ENCODE data around the gene IRGC. TPM values are rescaled to one million over a fixed set of nuclear protein-coding genes. Genes with fewer than 3 reads are reported as not detected.

IRGC gene
- total RNA-seq, 1 experiment from 2014 or later, result not detected

- CTCF ChIA-PET, result interaction anchor here (1.4 kb wide), 1 partner anchor 55 kb away, joined by 3 read pairs; no protein-coding TSS in a partner anchor
These were observed 5.1 kb downstream of the IRGC start for GRCh38 chr19:43720936-43721335.

DNA sequence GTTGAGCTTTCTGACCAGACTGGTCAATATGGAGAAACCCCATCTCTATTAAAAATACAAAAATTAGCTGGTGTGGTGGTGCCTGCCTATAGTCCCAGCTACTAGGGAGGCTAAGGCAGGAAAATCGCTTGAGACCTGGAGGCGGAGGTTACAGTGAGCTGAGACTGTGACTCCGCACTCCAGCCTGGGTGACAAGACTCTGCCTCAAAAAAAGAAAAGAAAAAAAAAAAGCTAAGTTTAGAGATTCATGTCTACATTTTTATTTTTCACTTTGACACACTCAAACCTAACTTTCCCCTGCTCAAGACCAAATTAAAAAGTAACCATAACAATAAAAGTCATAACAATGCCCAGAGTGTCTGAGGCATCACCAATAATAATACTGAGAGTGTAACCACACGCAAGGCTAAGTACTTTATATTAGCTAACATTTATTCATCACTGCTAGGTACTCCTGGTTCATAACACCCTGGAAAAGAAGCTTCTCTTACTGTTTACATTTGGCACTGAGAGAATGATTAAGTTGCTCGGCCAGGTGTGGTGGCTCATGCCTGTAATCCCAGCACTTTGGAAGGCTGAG is 5.7 kb downstream of the IRGC start:
- CTCF ChIA-PET, result interaction anchor here (0.8 to 1.4 kb wide), 3 partner anchors 10 to 88 kb away, joined by 3 to 5 read pairs (median 3); no protein-coding TSS in a partner anchor
- no peaks in the 10 kb centered on the region for H3K9me3 Mint-ChIP-seq (ENCODE audit: low read depth, unreplicated experiment)
- peaks cover 4% of the 10 kb centered on the region for H3K36me3 Mint-ChIP-seq (ENCODE audit: insufficient read depth, unreplicated experiment)
- no peak overlapping the region for H3K4me3 Mint-ChIP-seq (ENCODE audit: low read depth, unreplicated experiment)
- BruUV-seq (replicated peaks), result no TSS peak
- H3K4me1 Mint-ChIP-seq (ENCODE audit: low read depth, unreplicated experiment), result no peaks in the 10 kb centered on the region
- no peaks in the 10 kb centered on the region for H3K27me3 Mint-ChIP-seq (ENCODE audit: unreplicated experiment)
- TF ChIP-seq, protein P1, sequence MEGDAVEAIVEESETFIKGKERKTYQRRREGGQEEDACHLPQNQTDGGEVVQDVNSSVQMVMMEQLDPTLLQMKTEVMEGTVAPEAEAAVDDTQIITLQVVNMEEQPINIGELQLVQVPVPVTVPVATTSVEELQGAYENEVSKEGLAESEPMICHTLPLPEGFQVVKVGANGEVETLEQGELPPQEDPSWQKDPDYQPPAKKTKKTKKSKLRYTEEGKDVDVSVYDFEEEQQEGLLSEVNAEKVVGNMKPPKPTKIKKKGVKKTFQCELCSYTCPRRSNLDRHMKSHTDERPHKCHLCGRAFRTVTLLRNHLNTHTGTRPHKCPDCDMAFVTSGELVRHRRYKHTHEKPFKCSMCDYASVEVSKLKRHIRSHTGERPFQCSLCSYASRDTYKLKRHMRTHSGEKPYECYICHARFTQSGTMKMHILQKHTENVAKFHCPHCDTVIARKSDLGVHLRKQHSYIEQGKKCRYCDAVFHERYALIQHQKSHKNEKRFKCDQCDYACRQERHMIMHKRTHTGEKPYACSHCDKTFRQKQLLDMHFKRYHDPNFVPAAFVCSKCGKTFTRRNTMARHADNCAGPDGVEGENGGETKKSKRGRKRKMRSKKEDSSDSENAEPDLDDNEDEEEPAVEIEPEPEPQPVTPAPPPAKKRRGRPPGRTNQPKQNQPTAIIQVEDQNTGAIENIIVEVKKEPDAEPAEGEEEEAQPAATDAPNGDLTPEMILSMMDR (IDR thresholded peaks at IDR 0.05; ENCODE audit: unreplicated experiment), result no peak
- no peak for DNase-seq
- no peak overlapping the region for H3K27ac Mint-ChIP-seq (ENCODE audit: unreplicated experiment)
- intact Hi-C loops (cut with micrococcal nuclease; ENCODE audit: unreplicated experiment), result loop anchor here (5.0 kb wide), 1 partner anchor 54 kb away; no protein-coding TSS in a partner anchor

More at GRCh38 chr19:43720936-43721335, 5.1 kb downstream of the IRGC start:
- TF ChIP-seq, protein P1 (IDR thresholded peaks at IDR 0.05; ENCODE audit: unreplicated experiment), result no peak
- no peak overlapping the region for H3K27ac Mint-ChIP-seq (ENCODE audit: unreplicated experiment)
- intact Hi-C loops (cut with micrococcal nuclease; ENCODE audit: unreplicated experiment), result loop anchor here (5.0 kb wide), 1 partner anchor 54 kb away; no protein-coding TSS in a partner anchor
- no peak overlapping the region for H3K4me3 Mint-ChIP-seq (ENCODE audit: low read depth, unreplicated experiment)
- H3K27me3 Mint-ChIP-seq (ENCODE audit: unreplicated experiment), result no peaks in the 10 kb centered on the region
- H3K9me3 Mint-ChIP-seq (ENCODE audit: low read depth, unreplicated experiment), result no peaks in the 10 kb centered on the region
- peaks cover 4% of the 10 kb centered on the region for H3K36me3 Mint-ChIP-seq (ENCODE audit: insufficient read depth, unreplicated experiment)
- no TSS peak for BruUV-seq (replicated peaks)
- DNase-seq, result no peak
- H3K4me1 Mint-ChIP-seq (ENCODE audit: low read depth, unreplicated experiment), result no peaks in the 10 kb centered on the region

- CTCF ChIA-PET, result interaction anchor here (0.9 kb wide), 3 partner anchors 55 to 127 kb away, joined by 3 to 6 read pairs (median 3); partner anchors contain the start of genes IRGQ and ZNF576
- peak; percentile 43 for DNase-seq
- peaks cover 10% of the 10 kb centered on the region for H3K36me3 Mint-ChIP-seq (ENCODE audit: insufficient read depth, unreplicated experiment)
- no peak overlapping the region for H3K27ac Mint-ChIP-seq (ENCODE audit: unreplicated experiment)
- intact Hi-C loops (cut with micrococcal nuclease; ENCODE audit: unreplicated experiment), result loop anchor here (5.0 kb wide), 1 partner anchor 56 kb away; no protein-coding TSS in a partner anchor
- H3K9me3 Mint-ChIP-seq (ENCODE audit: low read depth, unreplicated experiment), result no peaks in the 10 kb centered on the region
- BruUV-seq (replicated peaks), result no TSS peak
- TF ChIP-seq, protein P1 (IDR thresholded peaks at IDR 0.05; ENCODE audit: unreplicated experiment), result peak; percentile 46
- H3K4me1 Mint-ChIP-seq (ENCODE audit: low read depth, unreplicated experiment), result no peaks in the 10 kb centered on the region
- no peak overlapping the region for H3K4me3 Mint-ChIP-seq (ENCODE audit: low read depth, unreplicated experiment)
- H3K27me3 Mint-ChIP-seq (ENCODE audit: unreplicated experiment), result no peaks in the 10 kb centered on the region
These were observed 7.7 kb downstream of the IRGC start for GRCh38 chr19:43723588-43723987.

- CTCF ChIA-PET, result interaction anchor here (0.5 to 0.6 kb wide), 2 partner anchors 21 to 65 kb away, joined by 4 to 5 read pairs; no protein-coding TSS in a partner anchor
- intact Hi-C loops (cut with micrococcal nuclease; ENCODE audit: unreplicated experiment), result loop anchor here (5.0 kb wide), 1 partner anchor 58 kb away; no protein-coding TSS in a partner anchor
These were observed 9.0 kb downstream of the IRGC start for GRCh38 chr19:43724896-43725295.

More at GRCh38 chr19:43724896-43725295, 9.0 kb downstream of the IRGC start:
- Mint-ChIP-seq H3K27ac (ENCODE audit: unreplicated experiment) (no peak overlapping the region), H3K27me3 (ENCODE audit: unreplicated experiment) (no peaks in the 10 kb centered on the region), H3K36me3 (ENCODE audit: insufficient read depth, unreplicated experiment) (peaks cover 12% of the 10 kb centered on the region), H3K4me3 (ENCODE audit: low read depth, unreplicated experiment) (no peak overlapping the region), H3K9me3 (ENCODE audit: low read depth, unreplicated experiment) (no peaks in the 10 kb centered on the region), H3K4me1 (ENCODE audit: low read depth, unreplicated experiment) (no peaks in the 10 kb centered on the region)
- DNase-seq, result no peak
- no TSS peak for BruUV-seq (replicated peaks)
- TF ChIP-seq, protein P1 (IDR thresholded peaks at IDR 0.05; ENCODE audit: unreplicated experiment), result no peak

All from Calu3 (cell line).